MCF 10A (cell line): Measurements from ENCODE around the gene MAP3K12. TPM values are rescaled to one million over a fixed set of nuclear protein-coding genes. Genes with fewer than 3 reads are reported as not detected.

ENCODE experiments used
- BruUV-seq: library from RNA; stranded (reverse); fragments of 400-500 nt; replicated peaks from 2 replicates; lab custom pipeline; 2021; lab: Mats Ljungman, UMichigan
- CTCF ChIA-PET: fragments of 300-600 bp; sonication (Branson Sonifier 250); formaldehyde crosslinking; extraction: SDS; loops from one replicate; lab custom pipeline; 2021; ENCODE audit warnings: antibody characterized with exemption, inconsistent platforms; lab: Yijun Ruan, JAX
- POLR2A ChIA-PET: fragments of 300-600, 350-650 bp; sonication (Branson Sonifier 250); formaldehyde crosslinking; extraction: SDS; loops from one replicate; lab custom pipeline; 2020; ENCODE audit warnings: antibody characterized with exemption, inconsistent platforms; lab: Yijun Ruan, JAX
- DNase-seq: peaks from one replicate; pipeline ENCODE4 v3.0.0-alpha.2; 2018; ENCODE audit not compliant: unreplicated experiment
- H3K27ac Mint-ChIP-seq: one replicate; pipeline ENCODE4 v1.8.0; 2022; ENCODE audit warnings: mild to moderate bottlenecking, low read depth, mixed read lengths; ENCODE audit not compliant: unreplicated experiment
- H3K27me3 Mint-ChIP-seq: one replicate; pipeline ENCODE4 v1.8.0; 2022; ENCODE audit warnings: mixed read lengths; ENCODE audit not compliant: insufficient read depth, unreplicated experiment
- H3K36me3 Mint-ChIP-seq: one replicate; pipeline ENCODE4 v1.8.0; 2022; ENCODE audit warnings: mild to moderate bottlenecking, moderate library complexity, mixed read lengths; ENCODE audit not compliant: insufficient read depth, unreplicated experiment
- H3K4me1 Mint-ChIP-seq: one replicate; pipeline ENCODE4 v1.8.0; 2022; ENCODE audit warnings: mixed read lengths; ENCODE audit not compliant: insufficient read depth, unreplicated experiment
- H3K4me3 Mint-ChIP-seq: one replicate; pipeline ENCODE4 v1.8.0; 2022; ENCODE audit warnings: mild to moderate bottlenecking, moderate library complexity, mixed read lengths; ENCODE audit not compliant: unreplicated experiment
- H3K9me3 Mint-ChIP-seq: one replicate; pipeline ENCODE4 v1.8.0; 2022; ENCODE audit warnings: mixed read lengths; ENCODE audit not compliant: unreplicated experiment
- intact Hi-C: fragments of 100-400 bp; cut with micrococcal nuclease; formaldehyde crosslinking; loops from 2 replicates; pipeline ENCODE4 v1.14.1; 2022
- total RNA-seq: library from RNA; stranded (reverse); gene quantifications from 2 replicates; pipeline ENCODE4 v1.2.3, GENCODE V29; 2022
- TF ChIP-seq, protein P1 (sequence below): fragments of 200-600 bp; IDR thresholded peaks from one replicate; pipeline ENCODE4 v1.8.0; 2022; ENCODE audit warnings: antibody characterized with exemption, mild to moderate bottlenecking; ENCODE audit not compliant: unreplicated experiment

MAP3K12 gene
- total RNA-seq, 1 experiment from 2014 or later, result 4.6 TPM

DNA sequence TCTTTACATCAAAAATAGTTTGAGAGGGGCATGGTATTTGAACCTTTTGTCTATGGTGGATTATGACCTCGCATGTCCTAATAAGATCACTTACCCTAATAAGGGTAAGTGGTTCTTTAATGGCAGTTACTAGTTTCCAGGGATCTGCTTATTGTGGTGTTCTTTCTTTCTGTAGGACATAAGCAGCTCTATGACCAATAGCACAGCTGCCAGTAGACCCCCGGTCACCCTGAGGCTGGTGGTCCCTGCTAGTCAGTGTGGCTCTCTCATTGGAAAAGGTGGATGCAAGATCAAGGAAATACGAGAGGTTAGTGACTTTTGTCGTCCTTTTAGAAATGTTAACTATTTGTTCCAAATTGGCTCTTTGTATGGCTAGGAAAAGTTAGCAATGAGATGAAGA, 40.2 kb downstream of the MAP3K12 start:
- POLR2A ChIA-PET, result interaction anchor here (0.9 to 1.1 kb wide), 4 partner anchors 9 to 19 kb away, joined by 3 to 4 read pairs (median 3); partner anchors contain the start of gene PRR13
- peaks cover 31% of the 10 kb centered on the region for H3K4me1 Mint-ChIP-seq
- intact Hi-C loops, result no loop called here

DNA sequence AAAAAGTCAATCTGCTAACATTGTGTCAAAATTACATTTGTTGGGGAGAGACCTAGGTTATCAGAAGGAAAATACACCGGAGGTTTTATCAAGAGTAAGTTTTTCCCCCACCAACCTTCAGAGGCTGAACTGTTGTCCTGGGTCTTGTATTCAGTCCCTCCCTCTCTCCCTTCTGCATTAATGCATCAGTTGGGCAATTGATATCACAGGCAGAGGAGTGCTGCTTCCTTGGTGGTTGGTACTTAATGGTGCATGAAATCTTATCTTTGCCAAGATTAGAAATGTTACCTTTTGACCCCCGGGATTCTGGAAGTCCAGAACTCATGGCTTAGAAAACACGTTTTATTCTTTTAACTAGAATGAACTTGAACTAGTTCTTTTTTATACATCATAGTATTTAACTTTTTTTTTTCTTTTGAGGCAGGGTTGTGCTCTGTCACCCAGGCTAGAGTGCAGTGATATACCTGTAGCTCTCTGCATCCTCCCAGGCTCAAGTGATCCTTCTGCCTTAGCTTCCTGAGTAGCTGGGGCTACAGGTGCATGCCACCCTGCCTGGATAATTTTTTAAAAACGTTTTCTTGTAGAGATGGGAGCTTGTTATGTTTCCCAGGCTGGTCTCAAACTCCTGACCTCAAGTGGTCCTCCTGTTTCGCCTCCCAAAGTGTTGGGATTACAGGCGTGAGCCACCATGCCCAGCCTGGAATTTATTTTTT, 42.4 kb downstream of the MAP3K12 start:
- Mint-ChIP-seq H3K36me3 (peaks cover 96% of the 10 kb centered on the region), H3K27ac (no peak overlapping the region), H3K9me3 (no peaks in the 10 kb centered on the region), H3K27me3 (no peaks in the 10 kb centered on the region), H3K4me3 (no peak overlapping the region), H3K4me1 (peaks cover 36% of the 10 kb centered on the region)
- BruUV-seq, result no TSS peak
- ChIA-PET CTCF (no interaction called here), POLR2A (no interaction called here)
- intact Hi-C loops, result no loop called here
- no peak for DNase-seq
- TF ChIP-seq, protein P1, sequence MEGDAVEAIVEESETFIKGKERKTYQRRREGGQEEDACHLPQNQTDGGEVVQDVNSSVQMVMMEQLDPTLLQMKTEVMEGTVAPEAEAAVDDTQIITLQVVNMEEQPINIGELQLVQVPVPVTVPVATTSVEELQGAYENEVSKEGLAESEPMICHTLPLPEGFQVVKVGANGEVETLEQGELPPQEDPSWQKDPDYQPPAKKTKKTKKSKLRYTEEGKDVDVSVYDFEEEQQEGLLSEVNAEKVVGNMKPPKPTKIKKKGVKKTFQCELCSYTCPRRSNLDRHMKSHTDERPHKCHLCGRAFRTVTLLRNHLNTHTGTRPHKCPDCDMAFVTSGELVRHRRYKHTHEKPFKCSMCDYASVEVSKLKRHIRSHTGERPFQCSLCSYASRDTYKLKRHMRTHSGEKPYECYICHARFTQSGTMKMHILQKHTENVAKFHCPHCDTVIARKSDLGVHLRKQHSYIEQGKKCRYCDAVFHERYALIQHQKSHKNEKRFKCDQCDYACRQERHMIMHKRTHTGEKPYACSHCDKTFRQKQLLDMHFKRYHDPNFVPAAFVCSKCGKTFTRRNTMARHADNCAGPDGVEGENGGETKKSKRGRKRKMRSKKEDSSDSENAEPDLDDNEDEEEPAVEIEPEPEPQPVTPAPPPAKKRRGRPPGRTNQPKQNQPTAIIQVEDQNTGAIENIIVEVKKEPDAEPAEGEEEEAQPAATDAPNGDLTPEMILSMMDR, result no peak

More for the DNA sequence above, 40.2 kb downstream of the MAP3K12 start:
- CTCF ChIA-PET, result interaction anchor here (0.9 to 1.1 kb wide), 2 partner anchors 14 to 107 kb away, joined by 3 to 4 read pairs; no protein-coding TSS in a partner anchor
- TF ChIP-seq, protein P1, result no peak
- Mint-ChIP-seq H3K36me3 (peaks cover 100% of the 10 kb centered on the region), H3K27ac (no peak overlapping the region), H3K27me3 (no peaks in the 10 kb centered on the region), H3K9me3 (no peaks in the 10 kb centered on the region), H3K4me3 (no peak overlapping the region)
- BruUV-seq, result no TSS peak
- DNase-seq, result no peak

DNA sequence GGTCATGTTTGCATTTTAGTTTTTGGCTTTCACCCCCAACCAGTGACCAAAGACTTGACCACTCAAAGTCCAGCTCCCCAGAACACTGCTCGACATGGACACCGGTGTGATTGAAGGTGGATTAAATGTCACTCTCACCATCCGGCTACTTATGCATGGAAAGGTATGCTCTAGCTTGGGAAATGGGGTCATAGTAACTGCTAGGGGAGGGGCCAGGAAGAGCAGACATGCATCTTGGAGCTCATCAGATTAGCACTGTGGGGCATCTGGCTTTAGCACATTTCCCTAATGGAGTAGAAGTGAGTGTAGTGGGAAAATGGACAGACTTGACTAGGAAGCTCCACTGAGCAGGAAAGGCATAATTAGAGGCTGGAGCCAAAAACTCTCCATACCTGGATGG, 44.6 kb downstream of the MAP3K12 start:
- no TSS peak for BruUV-seq
- TF ChIP-seq, protein P1, result no peak
- no peak for DNase-seq
- Mint-ChIP-seq H3K36me3 (peaks cover 83% of the 10 kb centered on the region), H3K27ac (peak overlapping the region; percentile 12), H3K27me3 (no peaks in the 10 kb centered on the region), H3K4me1 (peaks cover 30% of the 10 kb centered on the region), H3K4me3 (peak overlapping the region; percentile 92), H3K9me3 (no peaks in the 10 kb centered on the region)
- CTCF ChIA-PET, result interaction anchor here (0.6 to 1.5 kb wide), 4 partner anchors 22 to 134 kb away, joined by 3 to 8 read pairs (median 4); partner anchors contain the start of gene AAAS
- POLR2A ChIA-PET, result interaction anchor here (0.6 to 4.0 kb wide), 10 partner anchors 8 to 102 kb away, joined by 3 to 22 read pairs (median 6); partner anchors contain the start of genes PRR13, SP1 and TARBP2
- intact Hi-C loops, result no loop called here

DNA sequence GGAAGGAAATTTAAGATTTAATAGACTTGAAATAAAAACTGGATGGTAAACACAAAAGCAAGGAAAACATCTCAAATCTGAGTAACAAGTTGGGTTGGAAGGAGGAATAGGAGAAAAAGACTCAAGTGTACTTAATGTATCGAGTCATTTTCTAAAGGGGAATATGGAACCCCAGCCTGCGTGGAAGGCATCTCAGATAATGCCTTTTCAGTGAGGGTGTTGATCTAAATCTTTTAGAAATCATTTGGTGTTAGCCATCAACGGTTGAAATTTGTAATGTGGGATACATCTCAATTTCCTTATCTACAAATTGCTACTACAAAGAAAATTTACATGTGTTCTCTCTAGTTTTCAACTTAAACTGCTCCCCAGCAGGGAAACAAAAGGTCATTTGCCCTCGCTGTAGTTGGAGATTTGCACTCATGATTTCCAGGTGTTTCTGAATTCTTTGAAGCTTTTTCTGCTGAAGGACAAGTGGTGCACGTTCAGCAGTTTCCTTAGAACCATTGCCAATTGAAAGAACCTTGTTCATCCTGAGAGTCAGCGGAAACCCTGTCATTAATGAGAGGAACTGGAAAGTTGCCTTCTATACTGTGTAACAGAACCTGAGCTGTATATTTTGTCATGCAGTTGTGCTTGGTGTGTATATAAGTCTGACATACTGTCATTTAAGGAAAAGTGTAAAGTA, 45.2 kb downstream of the MAP3K12 start:
- Mint-ChIP-seq H3K4me3 (peak overlapping the region; percentile 92), H3K9me3 (no peaks in the 10 kb centered on the region), H3K27me3 (no peaks in the 10 kb centered on the region), H3K4me1 (peaks cover 30% of the 10 kb centered on the region), H3K36me3 (peaks cover 77% of the 10 kb centered on the region), H3K27ac (peak overlapping the region; percentile 100)
- no peak for DNase-seq
- intact Hi-C loops, result loop anchor here (2.0 kb wide), 1 partner anchor 47 kb away; the partner anchor contains the start of gene TARBP2
- CTCF ChIA-PET, result interaction anchor here (0.5 to 1.5 kb wide), 8 partner anchors 8 to 376 kb away, joined by 3 to 8 read pairs (median 3); partner anchors contain the start of gene AAAS
- no TSS peak for BruUV-seq
- POLR2A ChIA-PET, result interaction anchor here (0.6 to 4.0 kb wide), 20 partner anchors 9 to 133 kb away, joined by 3 to 22 read pairs (median 6); partner anchors contain the start of genes AAAS, PRR13, SP1 and TARBP2
- TF ChIP-seq, protein P1, result no peak
